ENCODE results near the gene KRT79.
"Not testable (repeated sequence)": the region's sequence is repeated elsewhere in the genome, so short reads cannot be mapped to it uniquely, and the experiment has no call there.

Gene KRT79

GRCh38 chr12:52805000-52805399 is 29.1 kb downstream of the KRT79 start:
- no peak for DNase-seq (ENCODE audit: low spot score)

DNA sequence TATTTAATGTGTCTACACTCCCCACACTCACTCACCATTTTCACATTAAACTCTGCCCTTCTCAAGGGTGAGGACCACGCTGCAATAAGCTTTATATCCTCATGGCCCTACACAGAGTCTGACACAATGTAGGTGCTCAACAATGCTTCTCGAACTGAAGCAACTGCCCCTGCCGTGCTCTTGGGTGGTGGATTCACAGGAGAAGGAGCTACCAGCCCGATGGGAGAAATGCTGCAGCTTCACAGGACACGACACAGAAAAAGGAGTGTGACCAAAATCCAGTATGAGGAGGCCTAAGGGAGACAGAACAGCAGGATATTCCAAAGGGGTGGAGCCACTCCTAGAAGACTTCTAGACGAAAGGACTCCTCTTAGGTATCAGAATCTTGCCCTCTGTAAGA is 31.7 kb downstream of the KRT79 start:
- no peak for DNase-seq (ENCODE audit: low spot score)

GRCh38 chr12:52801773-52802172 is 32.3 kb downstream of the KRT79 start:
- DNase-seq (ENCODE audit: low spot score) = no peak

- no peak for DNase-seq (ENCODE audit: low spot score)
Observed at GRCh38 chr12:52800259-52800917, 33.7 kb downstream of the KRT79 start.

DNA sequence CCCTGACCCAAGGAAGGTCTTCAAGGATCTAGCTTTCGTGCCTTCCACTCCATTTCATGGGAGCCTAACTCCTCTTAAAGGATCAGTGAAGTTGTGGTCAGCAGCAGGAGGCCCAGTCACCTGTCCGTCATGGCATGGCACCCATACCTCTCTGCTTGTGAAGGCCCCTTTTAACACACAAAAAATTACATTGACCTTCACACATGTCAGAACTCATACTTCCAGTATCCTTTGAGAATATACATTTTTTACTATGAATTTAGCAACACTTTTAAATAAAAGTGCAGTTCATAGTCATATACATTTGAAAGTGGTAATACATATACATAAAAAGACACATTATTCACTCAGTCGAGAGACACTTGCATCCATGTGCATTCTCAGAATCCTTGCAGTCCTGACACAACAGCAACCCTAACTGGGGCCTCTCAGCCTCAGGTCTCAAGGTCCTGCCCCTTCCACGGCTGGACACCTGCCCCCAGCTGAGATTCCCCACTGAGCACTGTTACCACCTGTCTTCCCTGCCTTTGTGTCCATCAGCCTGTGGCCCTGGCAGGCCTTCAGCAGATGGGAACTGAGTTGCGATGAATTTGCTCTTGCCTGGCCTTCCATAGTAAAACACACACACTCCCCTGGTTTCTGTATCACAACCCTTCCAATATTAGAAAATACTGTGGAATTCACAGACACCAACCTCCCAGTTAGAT is 34.5 kb downstream of the KRT79 start:
- no peak for DNase-seq (ENCODE audit: low spot score)

DNA sequence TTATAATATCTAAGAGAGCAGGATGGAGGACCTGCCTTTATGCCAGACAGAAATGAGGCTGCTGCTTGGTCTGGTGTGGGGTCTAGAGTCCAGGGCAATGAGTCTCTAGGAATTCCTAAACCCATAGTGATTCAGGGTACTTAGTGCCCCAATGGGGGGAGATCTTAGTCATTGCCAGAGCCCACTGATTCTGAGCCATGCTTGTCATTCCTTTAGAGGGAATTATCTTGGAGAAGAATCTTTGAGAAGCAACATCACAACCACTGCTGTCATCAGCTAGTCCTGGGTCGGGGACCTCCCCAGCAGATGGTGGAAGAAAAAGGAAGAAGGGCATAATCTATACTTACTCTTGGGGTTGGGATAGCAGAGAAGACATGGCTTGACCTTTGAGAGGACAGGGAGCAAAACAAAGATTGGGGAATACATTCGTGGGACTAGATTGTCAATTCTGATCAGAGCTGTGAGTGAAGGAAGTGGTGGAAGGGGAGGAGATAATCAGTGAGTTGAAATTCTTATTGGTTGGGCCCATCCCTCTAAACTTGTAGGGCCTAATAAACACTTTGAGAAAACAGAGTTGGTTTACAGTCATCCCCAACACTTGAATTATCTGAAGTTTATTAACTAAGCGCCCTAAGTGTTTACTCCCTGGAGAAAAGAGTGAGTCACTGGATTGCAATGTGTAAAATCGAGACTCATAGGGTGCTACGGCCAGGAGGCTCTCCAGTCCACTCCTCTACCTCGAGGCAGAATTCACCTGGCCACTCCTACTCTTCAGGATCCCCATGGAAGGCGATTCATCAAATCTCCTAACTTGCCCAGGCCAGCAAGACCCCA is 35.2 kb downstream of the KRT79 start:
- DNase-seq (ENCODE audit: low spot score) = no peak

DNA sequence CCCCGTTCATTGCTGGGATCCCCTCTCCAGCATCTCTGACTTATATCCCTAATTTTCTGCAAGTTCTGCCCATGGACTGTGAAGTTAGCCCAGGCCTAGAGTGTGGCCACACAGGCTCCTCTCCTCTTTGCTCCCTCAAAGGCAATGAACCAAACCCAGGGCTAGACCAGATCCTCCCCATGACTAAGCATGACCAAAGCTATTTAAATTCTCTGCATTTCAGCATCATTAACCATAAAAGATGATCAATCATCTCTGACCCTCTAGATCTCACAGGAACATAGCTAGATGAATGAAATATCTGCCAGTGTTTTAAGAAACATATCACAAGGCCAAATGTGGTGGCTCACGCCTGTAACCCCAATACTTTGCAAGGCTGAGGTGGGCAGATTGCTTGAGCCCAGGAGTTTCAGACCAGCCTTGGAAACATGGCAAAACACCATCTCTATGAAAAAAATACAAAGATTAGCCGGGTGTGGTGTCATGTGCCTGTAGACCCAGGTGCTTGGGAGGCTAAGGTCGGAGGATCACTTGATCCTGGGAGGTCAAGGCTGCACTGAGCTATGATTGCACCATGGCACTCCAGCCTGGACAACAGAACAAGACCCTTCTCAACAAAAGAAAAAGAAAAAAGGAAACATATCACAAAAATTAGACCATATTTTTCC is 36.0 kb downstream of the KRT79 start:
- DNase-seq (ENCODE audit: low spot score) = no peak

- DNase-seq (ENCODE audit: low spot score) = no peak
Observed at GRCh38 chr12:52797529-52797894, 36.6 kb downstream of the KRT79 start.

DNA sequence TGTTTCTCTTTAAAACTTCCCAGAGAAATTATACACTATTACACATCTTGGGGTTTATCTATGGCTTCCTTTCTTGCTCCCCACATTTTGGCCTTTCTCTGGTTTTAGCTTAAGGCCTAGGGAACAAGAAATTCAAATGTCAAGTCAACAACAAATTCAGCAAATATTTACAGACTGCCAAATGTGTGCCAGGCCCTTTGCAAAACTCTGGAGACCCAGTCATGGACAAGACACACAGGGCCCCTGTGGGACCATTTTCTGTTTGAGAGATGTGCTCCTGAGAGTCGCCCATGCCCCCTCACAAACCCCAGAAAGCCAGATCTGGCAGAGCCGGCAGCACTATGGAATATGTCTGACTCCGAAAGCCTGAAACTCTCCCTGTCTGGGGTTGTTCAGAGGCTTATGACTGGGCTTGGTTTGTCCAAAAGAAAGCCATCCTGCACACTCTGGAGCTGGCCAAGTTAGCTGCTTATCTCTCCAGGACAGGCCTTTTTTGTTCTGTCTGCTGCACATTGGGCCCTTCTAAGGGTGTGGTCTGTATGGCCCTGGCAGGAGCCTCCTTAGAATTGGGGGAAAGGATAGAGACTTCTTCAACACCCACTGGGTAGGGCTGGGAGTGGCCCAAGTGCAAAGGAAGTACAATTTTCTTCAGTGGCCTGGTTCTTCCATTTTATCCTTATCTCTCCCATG is 37.1 kb downstream of the KRT79 start:
- DNase-seq (ENCODE audit: low spot score) = no peak

GRCh38 chr12:52796429-52796794 is 37.7 kb downstream of the KRT79 start:
- no peak for DNase-seq (ENCODE audit: low spot score)

DNA sequence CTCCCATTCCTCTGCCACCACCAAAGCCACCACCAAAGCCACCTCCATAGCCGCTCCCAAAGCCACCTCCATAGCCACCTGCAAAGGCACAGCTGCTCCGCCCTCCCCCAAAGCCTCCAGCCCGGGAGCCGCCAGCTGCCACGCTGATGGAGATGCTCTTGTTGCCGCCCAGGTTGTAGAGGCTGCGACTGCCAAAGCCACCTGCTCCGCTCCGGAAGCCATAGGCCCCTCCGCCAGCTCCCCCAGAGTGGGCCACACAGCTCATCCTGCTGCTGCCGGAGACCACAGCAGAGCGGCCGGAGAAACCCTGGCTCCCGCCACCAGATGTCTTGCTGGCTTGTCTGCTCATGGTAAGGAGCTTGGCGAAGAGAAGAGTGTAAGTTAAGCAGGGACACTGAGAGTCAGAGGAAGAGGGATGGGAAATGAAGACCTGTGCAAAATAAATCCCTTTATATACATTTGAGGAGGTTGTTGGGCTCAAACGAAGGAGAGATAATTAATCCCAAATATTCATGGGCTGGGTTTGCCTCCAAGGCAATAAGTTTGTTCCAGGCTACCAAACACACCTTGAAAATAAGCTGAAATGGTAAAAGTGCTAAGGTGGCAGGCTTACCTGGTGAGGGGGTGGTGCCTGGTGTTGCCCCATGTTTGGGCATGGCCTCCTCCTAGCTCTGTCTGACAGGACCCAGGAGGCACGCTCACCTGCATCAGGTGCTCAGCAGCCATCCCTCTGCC is 38.2 kb downstream of the KRT79 start, which contains the start of gene KRT3:
TSS of gene KRT3 (minus strand) at position 424 of the 735 bp plus-strand sequence. CDS start at position 349, 75 bp downstream.
- DNase-seq (ENCODE audit: low spot score) = no peak

DNA sequence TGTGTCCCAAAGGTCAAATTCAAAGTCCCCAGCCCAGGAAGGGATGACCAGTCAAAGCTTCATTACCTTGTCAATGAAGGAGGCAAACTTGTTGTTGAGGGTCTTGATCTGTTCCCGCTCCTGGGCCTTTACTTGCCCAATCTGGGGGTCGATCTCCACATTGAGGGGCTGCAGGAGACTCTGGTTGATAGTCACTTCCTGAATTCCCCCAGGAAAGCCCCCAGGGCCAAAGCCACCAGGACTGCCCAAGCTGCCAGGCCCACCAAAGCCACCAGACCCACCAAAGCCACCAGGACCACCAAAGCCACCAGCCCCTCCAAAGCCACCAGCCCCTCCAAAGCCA is 38.8 kb downstream of the KRT79 start:
- not testable (repeated sequence) for DNase-seq (ENCODE audit: low spot score)

DNA sequence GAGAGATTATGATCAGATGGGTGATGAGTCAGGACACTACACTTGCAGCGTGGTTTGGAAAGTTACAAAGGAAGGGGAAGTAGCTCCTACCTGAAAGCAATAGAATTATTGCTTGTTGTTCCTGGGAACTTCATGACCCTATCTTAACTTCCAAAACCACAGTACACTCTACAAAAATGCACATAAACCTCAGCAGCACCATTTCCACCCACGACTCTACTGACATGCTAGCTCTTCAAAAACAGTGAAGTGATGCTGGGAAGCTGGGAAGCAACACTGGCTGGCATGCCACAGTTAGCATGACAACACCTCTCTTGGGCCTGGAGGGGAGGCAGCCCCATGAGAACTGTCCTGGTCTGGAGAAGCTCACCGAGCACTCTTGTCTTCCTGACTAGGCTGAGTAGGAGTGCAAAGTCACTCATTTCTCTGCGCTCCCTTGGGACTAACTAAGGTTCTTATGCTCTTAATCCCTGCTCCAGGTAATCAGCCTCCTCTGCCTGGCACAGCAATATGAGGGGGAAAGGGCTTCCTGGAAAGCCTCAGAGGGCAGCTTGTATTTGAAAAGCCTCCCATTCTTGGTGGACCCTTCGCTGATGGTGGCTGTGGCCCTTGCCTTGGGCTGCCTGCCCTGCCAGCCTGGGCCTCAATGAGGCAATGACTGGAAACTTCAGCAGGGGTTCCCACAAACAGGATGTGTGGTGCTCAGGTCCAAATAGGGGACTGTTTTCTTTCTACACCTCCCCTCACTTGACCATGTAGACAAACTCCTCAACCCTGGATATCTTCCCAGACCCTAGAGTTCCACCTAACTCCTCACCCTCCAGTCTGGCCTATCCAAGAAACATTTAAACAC is 39.4 kb downstream of the KRT79 start:
- no peak for DNase-seq (ENCODE audit: low spot score)

- DNase-seq (ENCODE audit: low spot score) = no peak
Observed at GRCh38 chr12:52792185-52793029, 41.7 kb downstream of the KRT79 start.

DNA sequence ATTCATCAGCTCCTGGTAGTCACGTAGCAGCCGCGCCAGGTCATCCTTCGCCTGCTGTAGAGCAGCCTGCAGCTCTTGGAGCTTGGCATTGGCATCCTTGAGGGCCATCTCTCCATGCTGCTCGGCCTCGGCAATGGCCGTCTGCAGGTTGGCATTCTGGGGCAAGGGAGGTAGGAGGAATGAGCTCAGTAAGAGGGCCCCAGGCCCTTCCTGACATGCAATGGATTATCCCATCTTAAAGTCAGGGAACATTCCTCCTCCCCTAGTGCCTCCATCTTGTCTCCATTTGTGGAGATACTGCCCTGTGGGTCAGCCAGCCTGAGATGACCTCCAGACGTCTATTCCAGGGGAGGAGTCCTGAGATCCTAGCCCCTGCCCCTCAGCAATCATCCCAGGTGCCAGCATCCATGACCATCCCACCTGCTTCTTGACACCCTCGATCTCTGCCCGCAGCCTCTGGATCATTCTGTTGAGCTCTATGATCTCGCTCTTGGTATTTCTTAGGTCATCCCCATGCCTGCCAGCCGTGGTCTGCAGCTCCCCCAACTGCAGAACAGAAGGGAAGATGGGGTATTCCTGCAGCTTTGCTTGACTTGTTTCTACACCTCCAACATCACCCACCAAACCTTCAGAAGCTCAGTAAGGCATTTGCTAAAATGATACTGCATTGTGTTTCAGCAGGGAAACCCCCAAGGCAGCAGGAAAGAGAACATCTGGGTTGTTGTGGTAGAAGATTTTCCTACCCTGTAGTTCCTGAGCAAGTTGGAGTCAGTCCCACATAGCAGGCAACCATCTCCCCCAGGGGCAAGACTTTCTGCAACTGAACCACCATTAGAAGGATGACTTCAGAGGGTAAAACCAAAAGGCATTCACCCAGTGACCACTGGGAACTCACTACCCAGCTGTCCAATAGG is 42.6 kb downstream of the KRT79 start:
- no peak for DNase-seq (ENCODE audit: low spot score)

DNA sequence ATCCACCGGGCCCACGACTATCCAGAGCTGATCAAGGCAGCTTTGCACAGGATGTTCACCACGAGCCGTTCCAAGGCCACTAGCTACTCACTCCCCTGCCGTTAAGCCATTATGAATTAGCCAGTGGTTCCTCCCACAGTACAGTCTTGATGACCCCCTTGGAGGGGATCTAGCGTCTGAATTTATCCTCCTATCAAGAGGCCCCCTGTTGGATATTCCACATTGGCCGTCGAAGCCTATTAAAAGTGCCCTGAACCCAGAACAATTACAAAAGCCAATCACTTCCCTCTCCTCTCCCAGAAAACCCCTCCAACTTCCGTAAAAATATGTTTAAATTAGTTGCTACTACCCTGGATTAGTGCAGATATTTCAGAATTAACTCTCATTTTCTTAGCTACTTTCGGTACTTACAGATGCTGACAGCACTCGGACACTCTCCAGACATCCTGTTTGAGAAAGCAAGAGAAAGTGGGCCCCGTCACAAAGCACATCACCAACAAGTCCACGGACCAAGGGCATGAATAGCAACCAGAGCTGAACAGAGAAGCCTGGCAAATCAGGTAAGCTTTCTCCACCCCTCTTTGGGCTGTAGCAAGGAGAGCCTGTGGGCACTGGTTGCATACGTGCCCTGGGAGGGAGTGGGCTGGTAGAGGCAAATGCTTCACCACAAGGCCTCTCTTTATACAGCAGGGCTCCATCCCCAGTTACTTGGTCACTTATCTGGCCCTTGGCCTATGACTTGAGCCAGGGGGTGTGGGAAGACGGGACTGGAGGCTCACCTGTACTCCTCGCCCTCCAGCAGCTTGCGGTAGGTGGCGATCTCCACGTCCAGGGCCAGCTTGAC is 43.5 kb downstream of the KRT79 start:
- no peak for DNase-seq (ENCODE audit: low spot score)

All from CD4-positive, alpha-beta T cell treated with Interleukin-2 at 100 ng/mL for 4 hours (primary cell).